DND-41 (cell line): Measurements from ENCODE around the gene USP17L12.
"Not testable (repeated sequence)": the region's sequence is repeated elsewhere in the genome, so short reads cannot be mapped to it uniquely, and the experiment has no call there.

Experiments
- CTCF ChIP-seq: IDR thresholded peaks from 2 replicates; pipeline ENCODE4 v1.5.1; 2012; ENCODE audit warnings: borderline replicate concordance, low read length, moderate library complexity, mild to moderate bottlenecking; ENCODE audit not compliant: poor library complexity, severe bottlenecking; ENCODE audit errors: extremely low read depth
- EZH2 ChIP-seq: IDR thresholded peaks from 3 replicates; pipeline ENCODE4 v1.6.1; 2012; ENCODE audit warnings: borderline replicate concordance, low read depth, mild to moderate bottlenecking, moderate library complexity, low read length, inconsistent platforms; ENCODE audit not compliant: severe bottlenecking

- not testable (repeated sequence) for TF ChIP-seq CTCF, EZH2
These were observed 33.1 kb downstream of the USP17L12 start, which contains the start of gene USP17L19 for GRCh38 chr4:9253078-9253477.
